ENCODE data around the gene KCTD11. TPM values are rescaled to one million over a fixed set of nuclear protein-coding genes. Genes with fewer than 3 reads are reported as not detected.

Gene KCTD11
- total and polyA plus RNA-seq, 4 donors: 0.39 to 3.5 (median 1.4) TPM

GRCh38 chr17:7389924-7390910 lies 38.3 kb downstream of the KCTD11 start:
- Histone ChIP-seq H3K4me3 (ENCODE audit: low read depth in 1 of 3, low read length in 3 of 3) (no peak overlapping the region), H3K9ac (ENCODE audit: low read depth in 1 of 2, low read length in 2 of 2) (no peak overlapping the region), H3K4me1 (ENCODE audit: control insufficient read depth in 4 of 4, insufficient read depth in 4 of 4, low read length in 3 of 4) (peaks cover 0 to 14% (median 8%) of the 10 kb centered on the region in 4 donors), H3K27me3 (ENCODE audit: control insufficient read depth in 4 of 4, insufficient read depth in 4 of 4, low read length in 3 of 4) (no peaks in the 10 kb centered on the region), H3K27ac (ENCODE audit: low read depth in 1 of 2, low read length in 2 of 2) (no peak overlapping the region), H3K9me3 (ENCODE audit: control insufficient read depth in 4 of 4, low read length in 3 of 4) (no peaks in the 10 kb centered on the region), H3K36me3 (ENCODE audit: control insufficient read depth in 4 of 4, insufficient read depth in 3 of 4, low read depth in 1 of 4, low read length in 3 of 4) (peaks cover 0 to 8% (median 6%) of the 10 kb centered on the region in 4 donors)
- no peak for TF ChIP-seq ZBTB33 (IDR thresholded peaks at IDR 0.05)
- no peak for TF ChIP-seq FOXA1 (IDR thresholded peaks at IDR 0.05)
- no peak for TF ChIP-seq HNF4A (conservative IDR thresholded peaks at IDR 0.05)
- no peak for TF ChIP-seq ATF3 (IDR thresholded peaks at IDR 0.05)
- no peak for TF ChIP-seq GABPA (IDR thresholded peaks at IDR 0.05 in 1 of 2, conservative IDR thresholded peaks at IDR 0.05 in 1 of 2)
- TF ChIP-seq MAX (IDR thresholded peaks at IDR 0.05): no peak
- no peak for TF ChIP-seq FOXA2 (IDR thresholded peaks at IDR 0.05)
- TF ChIP-seq NR2F2 (IDR thresholded peaks at IDR 0.05): no peak
- TF ChIP-seq CTCF (IDR thresholded peaks at IDR 0.05; ENCODE audit: low read depth, low read length, missing input control): no peak
- TF ChIP-seq REST (IDR thresholded peaks at IDR 0.05): no peak
- no peak for TF ChIP-seq SP1 (IDR thresholded peaks at IDR 0.05)
- TF ChIP-seq YY1 (IDR thresholded peaks at IDR 0.05): no peak
- TF ChIP-seq RAD21 (IDR thresholded peaks at IDR 0.05): no peak
- TF ChIP-seq RXRA (IDR thresholded peaks at IDR 0.05): no peak
- no peak for TF ChIP-seq TAF1 (conservative IDR thresholded peaks at IDR 0.05)
- WGBS: 91% methylated on average over 19 of the region's 19 CpGs
- no peak for DNase-seq (ENCODE audit: low spot score)

All from liver (tissue), 9 donors.